ENCODE measurements around the gene PTRH2. TPM values are rescaled to one million over a fixed set of nuclear protein-coding genes. Genes with fewer than 3 reads are reported as not detected.

The PTRH2 gene
- total RNA-seq, 1 experiment from 2014 or later, result 59.6 TPM

- H3K4me2 ChIP-seq (ENCODE audit: low read length), result no peak overlapping the region
- peaks cover 17% of the 10 kb centered on the region; the same call in 1 of the 2 replicates for H4K20me1 ChIP-seq (ENCODE audit: insufficient read depth)
- intact Hi-C loops (cut with micrococcal nuclease), result no loop called here
- ChIA-PET POLR2A (no interaction called here), CTCF (interaction anchor here (1.3 kb wide), 1 partner anchor 137 kb away, joined by 3 read pairs; no protein-coding TSS in a partner anchor), RAD21 (ENCODE audit: low non-redundant PET in 1 of 2, low total read pairs in 2 of 2, uncharacterized antibody in 2 of 2, unreplicated experiment in 2 of 2) (no interaction called here)
- no peak for ATAC-seq
- H3K36me3 ChIP-seq (ENCODE audit: control insufficient read depth in 1 of 2, insufficient read depth in 2 of 2, low read length in 2 of 2), result no peaks in the 10 kb centered on the region
- H3K4me3 ChIP-seq (replicated peaks in 1 of 2; ENCODE audit: low read depth in 1 of 2, low read length in 2 of 2), result no peak overlapping the region
- no peaks in the 10 kb centered on the region for H3K4me1 ChIP-seq (ENCODE audit: control insufficient read depth in 1 of 2, insufficient read depth in 2 of 2, low read length in 2 of 2)
- H3K27me3 ChIP-seq (ENCODE audit: insufficient read depth, low read length), result no peaks in the 10 kb centered on the region
- H3K9me3 ChIP-seq (ENCODE audit: control insufficient read depth in 1 of 2, insufficient read depth in 1 of 2, low read depth in 1 of 2, low read length in 2 of 2), result no peaks in the 10 kb centered on the region
- no peak overlapping the region for H2AFZ ChIP-seq (ENCODE audit: low read depth, low read length, poor library complexity, severe bottlenecking)
- peaks cover 94% of the 10 kb centered on the region for H3K79me2 ChIP-seq (ENCODE audit: insufficient read depth, low read length)
- TF ChIP-seq ZNF274 (IDR thresholded peaks at IDR 0.05; ENCODE audit: low read depth, low read length), result no peak
- TF ChIP-seq TCF7L2 (IDR thresholded peaks at IDR 0.05; ENCODE audit: borderline replicate concordance, extremely low read depth, insufficient read depth, insufficient read length), result no peak
- TF ChIP-seq YY1 (IDR thresholded peaks at IDR 0.05; ENCODE audit: extremely low read depth, insufficient replicate concordance, low read depth, low read length), result no peak
- TF ChIP-seq CEBPB (IDR thresholded peaks at IDR 0.05; ENCODE audit: low read depth), result no peak
- no peak for TF ChIP-seq RAD21 (IDR thresholded peaks at IDR 0.05; ENCODE audit: low read depth)
- TF ChIP-seq POLR2AphosphoS5 (IDR thresholded peaks at IDR 0.05; ENCODE audit: low read depth, low read length), result no peak
- no peak for TF ChIP-seq ELF1 (IDR thresholded peaks at IDR 0.05; ENCODE audit: borderline replicate concordance, low read depth)
- no peak for TF ChIP-seq ZFX (IDR thresholded peaks at IDR 0.05)
- TF ChIP-seq JUND (IDR thresholded peaks at IDR 0.05), result no peak
- TF ChIP-seq SIN3A (IDR thresholded peaks at IDR 0.05; ENCODE audit: low read depth), result no peak
- TF ChIP-seq POLR2A (IDR thresholded peaks at IDR 0.05; ENCODE audit: borderline replicate concordance, extremely low read depth, insufficient read depth, insufficient read length), result no peak
- no peak for TF ChIP-seq MAX (IDR thresholded peaks at IDR 0.05)
- TF ChIP-seq ATF3 (IDR thresholded peaks at IDR 0.05), result no peak
- no peak for TF ChIP-seq SP1 (IDR thresholded peaks at IDR 0.05; ENCODE audit: low read depth)
- no peak for TF ChIP-seq REST (IDR thresholded peaks at IDR 0.05; ENCODE audit: low read depth)
- no peak for TF ChIP-seq CBX3 (IDR thresholded peaks at IDR 0.05; ENCODE audit: low read depth)
- no peak for TF ChIP-seq EGR1 (IDR thresholded peaks at IDR 0.05; ENCODE audit: low read depth)
- no peak for TF ChIP-seq SRF (IDR thresholded peaks at IDR 0.05; ENCODE audit: low read depth)
- no peak for TF ChIP-seq ZBTB33 (IDR thresholded peaks at IDR 0.05; ENCODE audit: extremely low read depth, insufficient replicate concordance, low read length)
- BruUV-seq (replicated peaks), result no TSS peak
- H3K9me2 ChIP-seq (ENCODE audit: insufficient read depth), result no peaks in the 10 kb centered on the region
- H3K27ac ChIP-seq (ENCODE audit: low read depth, low read length), result no peak overlapping the region
- H3K9ac ChIP-seq (ENCODE audit: low read length), result no peak overlapping the region
- no peak for DNase-seq (ENCODE audit: low read depth, low spot score)
Measured at GRCh38 chr17:59722623-59723022, 15.4 kb upstream of the PTRH2 start.
